Raji (cell line): ENCODE results near the gene UQCRC2.

ENCODE experiments used
- POLR2A ChIP-seq: IDR thresholded peaks from 2 replicates; pipeline ENCODE4 v1.6.1; 2011; ENCODE audit warnings: low read depth, low read length, control low read depth; ENCODE audit not compliant: insufficient read depth

UQCRC2 gene

DNA sequence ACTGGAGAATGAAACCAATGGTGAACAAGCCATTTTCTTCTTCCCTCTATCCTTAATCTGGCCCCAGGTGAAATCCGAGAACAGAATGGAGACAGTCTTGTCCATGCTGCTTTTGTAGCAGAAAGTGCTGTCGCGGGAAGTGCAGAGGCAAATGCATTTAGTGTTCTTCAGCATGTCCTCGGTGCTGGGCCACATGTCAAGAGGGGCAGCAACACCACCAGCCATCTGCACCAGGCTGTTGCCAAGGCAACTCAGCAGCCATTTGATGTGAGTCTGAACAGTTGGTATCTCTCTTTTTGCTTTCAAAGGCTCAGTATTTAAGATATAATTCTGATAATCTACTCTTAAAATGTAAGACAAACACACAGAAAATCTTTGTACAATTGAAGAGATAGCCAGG, 18.7 kb downstream of the UQCRC2 start:
- TF ChIP-seq POLR2A, result no peak

DNA sequence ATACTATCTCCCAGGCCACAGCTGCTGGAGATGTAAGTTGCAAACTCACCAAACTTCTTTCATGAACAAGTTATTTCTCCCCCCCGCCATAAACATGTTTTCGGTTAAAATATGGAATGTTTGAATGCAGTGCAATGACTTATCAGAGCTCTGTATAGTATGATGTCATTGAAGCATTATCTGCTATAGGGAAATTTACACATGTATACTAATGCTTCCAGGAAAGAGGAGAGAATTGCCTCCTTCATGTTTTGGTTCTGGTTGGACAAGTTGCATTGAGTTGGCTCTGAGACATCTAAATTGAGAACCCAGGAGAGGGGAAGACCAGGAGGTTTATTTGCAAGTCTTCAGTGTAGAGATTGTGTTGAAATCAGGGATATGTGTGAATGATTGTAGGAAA, 20.8 kb downstream of the UQCRC2 start:
- no peak for TF ChIP-seq POLR2A

DNA sequence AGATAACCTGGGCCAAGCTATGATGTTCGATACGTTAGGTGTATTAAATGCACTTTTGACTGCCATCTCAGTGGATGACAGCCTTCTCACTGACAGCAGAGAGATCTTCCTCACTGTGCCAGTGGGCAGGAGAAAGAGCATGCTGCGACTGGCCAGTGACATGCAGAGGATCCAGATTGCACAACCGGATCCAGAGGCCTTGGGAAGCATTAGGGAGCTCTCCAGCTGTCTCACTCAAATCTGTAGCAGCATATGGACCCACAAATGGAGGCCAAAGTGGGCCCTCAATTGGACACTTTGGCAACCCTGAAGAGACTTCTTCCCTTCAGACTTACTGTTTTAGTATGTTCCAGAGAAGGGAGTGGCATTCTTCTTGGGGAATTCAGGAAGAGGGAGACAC, 26.9 kb downstream of the UQCRC2 start:
- no peak for TF ChIP-seq POLR2A

DNA sequence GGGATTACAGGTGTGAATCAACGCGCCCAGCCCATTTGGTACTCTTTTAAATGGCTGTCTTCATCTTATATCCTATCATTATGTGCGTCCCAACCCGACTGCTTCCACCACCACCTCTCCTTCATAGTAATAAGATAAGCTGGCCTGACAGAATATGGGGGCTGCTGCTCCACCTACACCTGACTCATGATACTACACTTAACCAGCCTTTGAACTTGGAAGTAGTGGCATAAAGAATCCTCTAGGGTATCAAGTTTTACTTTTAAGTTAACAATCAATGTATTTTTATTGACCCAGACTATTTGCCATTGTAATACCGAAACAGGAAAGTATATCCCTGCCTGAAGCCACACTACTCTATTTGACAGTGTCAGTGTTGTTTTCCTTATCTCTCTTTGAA, 28.9 kb downstream of the UQCRC2 start:
- TF ChIP-seq POLR2A, result no peak

DNA sequence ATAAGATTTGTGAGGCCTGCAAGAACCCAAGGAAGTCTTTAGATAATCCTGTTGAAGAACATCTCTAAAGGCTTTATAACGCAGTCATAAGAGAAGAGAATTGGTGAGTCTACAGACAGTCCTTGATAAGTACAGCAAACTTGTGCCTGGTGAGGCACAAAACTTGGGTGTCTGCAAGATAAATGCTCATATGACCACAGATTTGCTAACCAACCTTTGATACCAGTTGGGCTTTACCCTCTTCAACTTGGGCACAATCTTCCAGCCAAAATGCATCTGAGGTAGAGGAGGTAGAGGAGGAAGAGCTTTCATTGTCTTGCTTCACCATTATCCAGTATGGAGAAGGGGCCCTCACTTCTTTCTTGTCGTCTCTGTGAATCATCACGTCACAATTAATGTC, 30.9 kb downstream of the UQCRC2 start:
- no peak for TF ChIP-seq POLR2A

DNA sequence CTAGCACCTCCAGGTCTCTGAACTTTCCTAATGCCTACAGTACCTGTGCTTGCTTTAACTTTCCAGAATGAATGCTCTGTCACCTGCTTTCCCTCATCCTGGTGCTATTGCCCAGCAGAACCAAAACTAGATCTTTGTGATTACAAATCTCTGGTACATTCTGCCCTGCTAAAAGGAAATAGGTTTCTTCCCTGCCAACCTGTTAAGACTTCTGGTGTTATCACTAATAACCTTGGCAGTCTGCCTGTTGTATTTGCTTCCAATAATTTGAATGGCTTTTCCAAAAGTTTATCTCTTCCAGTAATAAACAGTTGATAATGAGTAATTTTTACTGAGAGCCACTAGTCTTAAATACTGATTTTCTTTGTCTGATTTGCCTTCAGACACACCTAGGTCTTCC, 32.4 kb downstream of the UQCRC2 start:
- TF ChIP-seq POLR2A, result no peak

DNA sequence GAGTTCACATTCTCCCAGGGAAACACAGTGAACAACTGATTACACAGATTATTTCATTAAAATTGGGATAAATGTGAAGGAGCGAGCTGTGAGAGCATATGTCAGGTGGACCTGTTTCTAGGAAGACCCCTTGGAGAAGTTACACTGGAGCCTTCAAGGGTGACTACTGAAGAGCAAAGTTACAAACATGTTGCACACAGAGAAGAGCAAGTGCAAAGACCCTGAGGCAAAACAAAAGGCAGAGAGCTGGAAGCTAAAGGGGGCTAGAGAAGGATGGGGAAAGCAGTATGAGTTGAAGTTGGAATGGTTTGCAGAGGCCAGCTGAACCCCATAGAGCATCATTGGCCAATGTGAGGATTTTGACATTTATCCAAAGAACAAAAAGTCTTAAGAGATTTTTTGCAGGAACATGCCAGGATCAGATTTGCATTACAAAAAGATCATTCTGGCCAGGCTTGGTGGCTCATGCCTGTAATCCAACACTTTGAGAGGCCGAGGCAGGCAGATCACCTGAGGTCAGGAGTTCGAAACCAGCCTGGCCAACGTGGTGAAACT, 33.6 kb downstream of the UQCRC2 start:
- no peak for TF ChIP-seq POLR2A

DNA sequence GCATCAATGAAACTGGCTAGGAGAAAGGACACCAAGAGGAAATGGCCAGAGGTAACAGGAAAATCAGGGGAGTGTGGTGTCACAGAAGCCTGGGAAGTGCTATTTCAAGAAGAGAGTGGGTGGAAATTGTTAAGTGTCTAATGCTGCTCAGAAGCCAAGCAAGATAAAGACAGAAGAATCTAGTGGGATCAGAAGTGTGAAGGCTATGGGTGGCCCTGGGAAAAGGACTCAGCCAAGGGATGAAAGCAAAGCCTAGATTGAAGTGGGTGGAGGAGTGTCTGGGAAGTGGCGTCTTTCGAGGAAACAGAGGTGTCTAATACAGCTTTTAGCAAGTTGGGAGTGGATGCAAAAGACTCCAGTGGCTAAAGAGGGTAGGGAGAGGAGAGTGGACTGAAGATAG, 34.3 kb downstream of the UQCRC2 start:
- no peak for TF ChIP-seq POLR2A

DNA sequence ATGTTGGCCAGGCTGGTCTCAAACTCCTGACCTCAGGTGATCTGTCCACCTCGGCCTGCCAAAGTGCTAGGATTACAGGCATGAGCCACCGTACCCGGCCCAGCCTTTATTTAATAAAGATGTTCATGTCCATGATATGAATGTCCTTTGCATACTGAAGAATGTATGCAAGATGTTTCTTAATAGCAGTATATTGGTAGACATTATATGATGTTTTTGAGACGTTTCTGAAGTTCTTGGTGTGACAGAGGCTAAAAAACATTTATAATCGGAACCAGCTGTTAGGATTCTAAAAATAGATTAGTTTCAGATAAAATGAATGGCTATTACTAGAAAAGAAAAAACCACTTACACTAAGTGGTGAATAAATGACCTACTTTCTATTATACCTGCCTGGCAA, 36.0 kb downstream of the UQCRC2 start:
- TF ChIP-seq POLR2A, result no peak

DNA sequence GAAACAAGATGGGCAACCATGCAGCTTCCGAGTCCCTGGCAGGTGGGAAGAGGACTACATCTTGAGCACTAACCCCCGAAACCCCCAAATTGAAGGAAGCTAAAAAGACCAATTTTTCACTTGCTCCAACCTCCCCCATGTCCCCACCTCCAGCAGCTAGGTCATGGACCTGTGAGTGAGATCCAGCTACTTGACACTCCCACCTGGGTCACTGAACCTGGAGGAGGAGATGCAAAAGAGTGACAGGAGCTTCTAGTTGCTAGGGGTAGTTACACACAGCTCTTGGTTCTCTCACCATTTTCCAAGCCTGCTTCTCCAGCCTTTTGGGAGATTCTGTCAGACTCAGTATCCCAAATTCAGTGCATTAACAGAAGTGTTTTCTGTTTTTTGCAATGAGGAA, 36.6 kb downstream of the UQCRC2 start:
- no peak for TF ChIP-seq POLR2A

DNA sequence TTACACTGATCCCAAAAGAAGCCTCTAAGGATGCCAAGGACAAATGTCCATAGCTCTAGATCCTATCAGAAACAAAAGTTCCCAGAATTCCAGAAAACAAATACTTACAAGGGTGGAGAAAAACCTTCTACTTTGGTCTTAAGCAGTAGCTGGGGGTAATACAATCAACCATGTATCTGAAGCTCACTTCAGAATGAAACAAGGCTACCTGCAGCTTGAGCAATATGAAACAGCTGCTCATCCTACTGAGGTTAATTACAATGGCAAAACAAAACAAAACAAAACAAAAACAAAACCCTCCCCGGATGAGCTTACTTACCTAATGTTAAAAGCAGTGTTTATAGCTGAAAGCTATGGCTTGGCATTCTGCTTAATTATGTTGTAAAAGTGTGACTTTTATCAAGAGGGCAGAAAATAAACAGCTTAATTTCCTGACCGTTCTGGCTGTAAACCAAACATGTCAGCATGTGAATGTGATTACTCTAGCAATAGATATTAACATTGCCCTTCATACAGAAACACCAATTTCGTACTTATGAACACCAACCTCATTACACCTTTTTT, 37.3 kb downstream of the UQCRC2 start:
- no peak for TF ChIP-seq POLR2A

DNA sequence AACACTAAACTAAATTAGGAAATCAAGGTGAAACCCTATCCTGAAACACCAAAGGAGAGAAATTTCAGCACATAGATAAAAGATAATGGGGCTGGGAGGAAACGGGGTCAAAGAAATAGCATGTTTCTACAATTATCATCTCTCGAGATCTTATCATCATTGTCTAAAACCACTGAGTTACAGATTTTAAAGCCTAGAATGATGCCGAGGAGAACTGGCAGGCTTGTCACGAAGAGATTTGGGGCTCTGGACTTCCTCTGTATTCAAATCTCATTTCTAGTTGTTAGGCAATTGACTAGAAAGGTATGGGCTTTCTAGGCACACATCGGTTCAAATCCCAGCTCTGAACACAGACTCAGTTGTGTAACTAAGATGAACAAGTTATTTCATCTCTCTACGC, 38.5 kb downstream of the UQCRC2 start:
- TF ChIP-seq POLR2A, result no peak

DNA sequence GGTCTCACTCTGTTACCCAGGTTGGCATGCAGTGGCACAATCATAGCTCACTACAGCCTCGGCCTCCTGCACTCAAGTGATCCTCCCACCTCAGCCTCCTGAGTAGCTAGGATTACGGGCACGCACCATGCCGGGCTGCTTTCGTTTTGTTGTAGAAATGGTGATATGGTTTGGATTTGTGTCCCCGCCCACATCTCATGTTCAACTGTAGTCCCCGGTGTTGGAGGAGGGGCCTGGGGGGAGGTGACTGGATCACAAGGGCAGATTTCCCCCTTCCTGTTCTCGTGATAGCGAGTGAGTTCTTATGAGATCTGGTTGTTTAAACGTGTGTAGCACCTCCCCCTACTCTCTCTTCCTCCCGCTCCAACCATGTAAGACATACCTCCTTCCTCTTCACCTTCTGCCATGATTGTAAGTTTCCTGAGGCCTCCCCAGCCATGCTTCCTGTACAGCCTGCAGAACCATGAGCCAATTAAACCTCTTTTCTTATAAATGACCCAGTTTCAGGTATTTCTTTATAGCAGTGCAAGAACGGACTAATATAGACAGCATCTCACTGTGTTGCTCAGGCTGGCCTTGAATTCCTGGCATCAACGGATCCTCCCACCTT, 41.8 kb downstream of the UQCRC2 start:
- TF ChIP-seq POLR2A, result no peak

DNA sequence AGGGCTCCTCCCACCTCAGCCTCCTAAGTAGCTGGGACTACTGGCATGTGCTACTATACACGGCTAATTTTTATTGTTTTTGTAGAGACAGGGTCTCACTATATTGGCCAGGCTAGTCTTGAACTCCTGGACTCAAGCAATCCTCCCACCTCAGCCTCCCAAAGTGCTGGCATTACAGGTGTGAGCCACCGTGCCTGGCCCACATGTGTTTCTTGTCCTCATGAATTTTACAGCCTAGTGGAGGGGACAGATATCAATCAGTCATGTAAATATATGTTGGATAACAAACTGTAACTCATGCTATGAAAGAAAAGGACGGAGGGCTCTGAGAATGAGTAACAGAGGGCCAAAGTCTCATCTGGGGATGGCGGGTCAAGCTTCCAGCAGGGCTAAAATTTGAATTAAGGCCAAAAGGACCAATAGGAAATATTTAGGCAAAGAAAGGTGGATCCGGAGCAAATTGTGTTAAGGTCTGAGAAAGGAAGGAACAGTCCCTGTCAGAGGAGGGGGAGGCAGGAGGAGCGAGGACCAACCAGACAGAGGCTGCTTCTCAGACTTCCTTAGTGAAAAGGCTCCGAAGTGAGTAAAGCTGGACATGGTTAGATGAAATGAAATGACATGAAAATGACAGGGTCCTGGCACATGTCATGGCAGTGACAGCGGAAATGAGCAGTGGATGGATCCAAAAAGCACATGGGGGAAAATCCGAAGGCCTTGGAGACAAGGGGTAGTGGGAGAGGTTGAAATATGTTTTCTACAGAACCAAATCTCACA, 43.9 kb downstream of the UQCRC2 start:
- TF ChIP-seq POLR2A, result no peak

DNA sequence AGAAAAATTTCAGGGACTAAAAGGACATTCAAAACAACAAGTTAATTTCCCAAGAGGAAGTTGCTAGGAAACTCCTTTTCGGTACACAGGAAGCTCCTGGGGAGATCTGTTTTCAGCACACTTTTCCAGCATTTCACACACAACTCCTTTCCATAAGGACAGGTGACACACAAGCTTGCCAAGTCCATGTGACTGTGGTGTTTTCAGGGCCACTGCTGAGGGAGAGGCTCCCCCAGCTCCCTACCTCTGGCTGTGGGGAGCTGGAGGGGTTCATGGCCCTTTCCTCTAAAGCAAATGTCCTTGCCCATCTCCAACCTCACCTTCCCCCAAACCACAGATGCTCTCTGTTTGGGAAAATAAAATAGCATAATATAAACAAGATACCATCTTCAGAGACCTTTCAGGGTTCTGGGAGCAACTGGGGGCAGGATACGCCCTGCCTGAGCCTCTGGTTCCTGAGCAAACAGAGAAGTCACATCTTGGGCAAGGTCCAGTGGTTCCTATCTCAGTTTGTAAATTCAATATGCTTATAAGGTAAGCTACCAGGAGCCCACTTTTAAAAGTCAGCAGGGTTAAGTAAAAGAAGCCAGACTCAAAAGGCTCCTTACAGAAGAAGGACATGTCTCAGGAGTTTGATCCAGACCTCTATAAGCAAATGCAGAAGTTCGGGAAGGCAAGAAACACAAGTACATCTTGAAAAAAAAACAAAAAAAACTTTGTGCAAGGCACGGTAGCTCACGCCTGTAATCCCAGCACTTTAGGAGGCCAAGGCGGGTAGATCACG, 44.7 kb downstream of the UQCRC2 start:
- TF ChIP-seq POLR2A, result no peak
